ENCODE data around the gene JAKMIP1. TPM values are rescaled to one million over a fixed set of nuclear protein-coding genes. Genes with fewer than 3 reads are reported as not detected.

The JAKMIP1 gene
- total RNA-seq, 2 experiments from 2014 or later: 2.0 to 2.1 TPM

- Mint-ChIP-seq H3K4me1 (ENCODE audit: low read depth) (peaks cover 5% of the 10 kb centered on the region), H3K27me3 (peaks cover 16% of the 10 kb centered on the region), H3K27ac (no peak overlapping the region), H3K36me3 (ENCODE audit: low read depth) (no peaks in the 10 kb centered on the region), H3K9me3 (no peaks in the 10 kb centered on the region), H3K4me3 (no peak overlapping the region)
- Histone ChIP-seq H3K36me3 (ENCODE audit: insufficient read depth, low read length) (no peaks in the 10 kb centered on the region), H3K4me3 (ENCODE audit: low read length) (no peak overlapping the region), H3K27me3 (ENCODE audit: control insufficient read depth in 1 of 2, insufficient read depth in 2 of 2, low read length in 2 of 2) (no peaks in the 10 kb centered on the region), H3K4me1 (ENCODE audit: insufficient read depth, low read length) (peaks cover 2% of the 10 kb centered on the region), H3K9me3 (ENCODE audit: control insufficient read depth in 1 of 2, insufficient read depth in 1 of 2, low read length in 2 of 2) (peaks cover 0 to 6% of the 10 kb centered on the region in 2 experiments), H3K27ac (ENCODE audit: low read depth in 1 of 2, low read length in 2 of 2) (no peak overlapping the region)
- CTCF ChIA-PET: no interaction called here
- intact Hi-C loops (cut with DNase I, micrococcal nuclease): no loop called here
- DNase-seq (no peak), ATAC-seq (ENCODE audit: poor library complexity) (no peak)
- POLR2A ChIA-PET: no interaction called here
- TF ChIP-seq CTCF (IDR thresholded peaks at IDR 0.05): no peak
Measured at GRCh38 chr4:6044276-6044675, 156.1 kb downstream of the JAKMIP1 start.

GRCh38 chr4:6043843-6044242 is 156.5 kb downstream of the JAKMIP1 start:
- ChIA-PET CTCF (no interaction called here), POLR2A (no interaction called here)
- Histone ChIP-seq H3K36me3 (ENCODE audit: insufficient read depth, low read length) (no peaks in the 10 kb centered on the region), H3K27ac (ENCODE audit: low read depth in 1 of 2, low read length in 2 of 2) (no peak overlapping the region), H3K4me1 (ENCODE audit: insufficient read depth, low read length) (peaks cover 2% of the 10 kb centered on the region), H3K9me3 (ENCODE audit: control insufficient read depth in 1 of 2, insufficient read depth in 1 of 2, low read length in 2 of 2) (peaks cover 0 to 6% of the 10 kb centered on the region in 2 experiments), H3K4me3 (ENCODE audit: low read length) (no peak overlapping the region), H3K27me3 (ENCODE audit: control insufficient read depth in 1 of 2, insufficient read depth in 2 of 2, low read length in 2 of 2) (no peaks in the 10 kb centered on the region)
- ATAC-seq (ENCODE audit: poor library complexity) (no peak), DNase-seq (no peak)
- peaks cover 16% of the 10 kb centered on the region for H3K27me3 Mint-ChIP-seq
- intact Hi-C loops (cut with DNase I, micrococcal nuclease): no loop called here
- H3K9me3 Mint-ChIP-seq: no peaks in the 10 kb centered on the region
- H3K27ac Mint-ChIP-seq: no peak overlapping the region
- H3K36me3 Mint-ChIP-seq (ENCODE audit: low read depth): no peaks in the 10 kb centered on the region
- no peak for TF ChIP-seq CTCF (IDR thresholded peaks at IDR 0.05)
- H3K4me3 Mint-ChIP-seq: no peak overlapping the region
- peaks cover 5% of the 10 kb centered on the region for H3K4me1 Mint-ChIP-seq (ENCODE audit: low read depth)

- no peak overlapping the region for H3K4me3 Mint-ChIP-seq
- DNase-seq (no peak), ATAC-seq (ENCODE audit: poor library complexity) (no peak)
- intact Hi-C loops (cut with DNase I, micrococcal nuclease): no loop called here
- ChIA-PET POLR2A (no interaction called here), CTCF (no interaction called here)
- Histone ChIP-seq H3K9me3 (ENCODE audit: control insufficient read depth in 1 of 2, insufficient read depth in 1 of 2, low read length in 2 of 2) (peaks cover 0 to 6% of the 10 kb centered on the region in 2 experiments), H3K36me3 (ENCODE audit: insufficient read depth, low read length) (no peaks in the 10 kb centered on the region), H3K27ac (ENCODE audit: low read depth in 1 of 2, low read length in 2 of 2) (no peak overlapping the region), H3K4me1 (ENCODE audit: insufficient read depth, low read length) (no peaks in the 10 kb centered on the region), H3K27me3 (ENCODE audit: control insufficient read depth in 1 of 2, insufficient read depth in 2 of 2, low read length in 2 of 2) (no peaks in the 10 kb centered on the region), H3K4me3 (ENCODE audit: low read length) (no peak overlapping the region)
- peaks cover 16% of the 10 kb centered on the region for H3K27me3 Mint-ChIP-seq
- H3K36me3 Mint-ChIP-seq (ENCODE audit: low read depth): no peaks in the 10 kb centered on the region
- H3K27ac Mint-ChIP-seq: no peak overlapping the region
- no peaks in the 10 kb centered on the region for H3K9me3 Mint-ChIP-seq
- H3K4me1 Mint-ChIP-seq (ENCODE audit: low read depth): peaks cover 1% of the 10 kb centered on the region
- no peak for TF ChIP-seq CTCF (IDR thresholded peaks at IDR 0.05)
Measured at GRCh38 chr4:6043188-6043587, 157.2 kb downstream of the JAKMIP1 start.
